HG03064 (cell line): ENCODE measurements around the gene PRELID1.
"Not testable (repeated sequence)": the region's sequence is repeated elsewhere in the genome, so short reads cannot be mapped to it uniquely, and the experiment has no call there.

Experiments
- ATAC-seq: cut with Tn5 transposase; IDR thresholded peaks from one replicate; pipeline ENCODE4 v1.9.1; 2021; ENCODE audit warnings: low read depth; ENCODE audit not compliant: unreplicated experiment

The PRELID1 gene

GRCh38 chr5:177299697-177300096, 3.9 kb upstream of the PRELID1 start:
- no peak for ATAC-seq

GRCh38 chr5:177300236-177300880, 3.2 kb upstream of the PRELID1 start:
- ATAC-seq = no peak

GRCh38 chr5:177300951-177301350, 2.6 kb upstream of the PRELID1 start:
- ATAC-seq = no peak

GRCh38 chr5:177301503-177302165, 2.0 kb upstream of the PRELID1 start:
- no peak for ATAC-seq

GRCh38 chr5:177302354-177303110, 1.1 kb upstream of the PRELID1 start:
- no peak for ATAC-seq

GRCh38 chr5:177303925-177304391, 359 bp downstream of the PRELID1 start:
- no peak for ATAC-seq

- no peak for ATAC-seq
These were observed 957 bp downstream of the PRELID1 start for GRCh38 chr5:177304392-177305119.

- ATAC-seq = not testable (repeated sequence)
These were observed 2.6 kb downstream of the PRELID1 start for GRCh38 chr5:177306103-177306640.

GRCh38 chr5:177306674-177307543, 3.3 kb downstream of the PRELID1 start:
- ATAC-seq = no peak

- ATAC-seq = no peak
These were observed 4.2 kb downstream of the PRELID1 start for GRCh38 chr5:177307544-177308363.

GRCh38 chr5:177308740-177309139, 5.1 kb downstream of the PRELID1 start:
- ATAC-seq = no peak

GRCh38 chr5:177309351-177310191, 6.0 kb downstream of the PRELID1 start:
- ATAC-seq = no peak

- no peak for ATAC-seq
These were observed 6.7 kb downstream of the PRELID1 start for GRCh38 chr5:177310332-177310731.

GRCh38 chr5:177310757-177311391, 7.3 kb downstream of the PRELID1 start:
- no peak for ATAC-seq

GRCh38 chr5:177311392-177311722, 7.8 kb downstream of the PRELID1 start:
- peak; percentile 4 for ATAC-seq

GRCh38 chr5:177311723-177312648, 8.4 kb downstream of the PRELID1 start, which contains the start of gene MXD3:
Gene MXD3 (minus strand): TSS chr5:177311898. CDS start chr5:177311830, 68 bp downstream.
- ATAC-seq = peak; percentile 65
